SK-N-SH treated with all-trans-retinoic acid at 6 μM for 48 hours (cell line): Measurements from ENCODE around the gene FRMD4B.

Experiments
- ARNTL ChIP-seq: fragments of 450-650 bp; formaldehyde crosslinking; IDR thresholded peaks from 2 replicates; pipeline ENCODE4 v1.5.0; 2020; ENCODE audit warnings: low read depth, mild to moderate bottlenecking, moderate library complexity, borderline replicate concordance
- CSDC2 ChIP-seq: fragments of 250-450 bp; sonication (Bioruptor Pico); IDR thresholded peaks from 2 replicates; pipeline ENCODE4 v1.5.0; 2020; ENCODE audit warnings: mild to moderate bottlenecking, moderate library complexity
- GLIS3 ChIP-seq: fragments of 250-450 bp; sonication (Bioruptor Pico); IDR thresholded peaks from 2 replicates; pipeline ENCODE4 v1.5.0; 2020; ENCODE audit warnings: mild to moderate bottlenecking, moderate library complexity
- ISL1 ChIP-seq: fragments of 250-450 bp; sonication (Bioruptor Pico); IDR thresholded peaks from 2 replicates; pipeline ENCODE4 v2.1.2; 2022; ENCODE audit warnings: mild to moderate bottlenecking, moderate library complexity
- TCF4 ChIP-seq: fragments of 250-450 bp; sonication (Bioruptor Pico); IDR thresholded peaks from 2 replicates; pipeline ENCODE4 v1.8.0; 2021; ENCODE audit warnings: mild to moderate bottlenecking, moderate library complexity, borderline replicate concordance
- ZC3H10 ChIP-seq: fragments of 250-450 bp; sonication (Bioruptor Pico); IDR thresholded peaks from 2 replicates; pipeline ENCODE4 v1.5.1; 2021; ENCODE audit warnings: mild to moderate bottlenecking, moderate library complexity
- ZFP30 ChIP-seq: fragments of 450-650 bp; formaldehyde crosslinking; IDR thresholded peaks from 2 replicates; pipeline ENCODE4 v1.5.0; 2022; ENCODE audit warnings: mild to moderate bottlenecking, moderate library complexity
- TF ChIP-seq, protein P1 (sequence below): fragments of 250-450 bp; sonication (Bioruptor Pico); IDR thresholded peaks from 2 replicates; pipeline ENCODE4 v1.5.0; 2020; ENCODE audit warnings: mild to moderate bottlenecking, moderate library complexity

DNA sequence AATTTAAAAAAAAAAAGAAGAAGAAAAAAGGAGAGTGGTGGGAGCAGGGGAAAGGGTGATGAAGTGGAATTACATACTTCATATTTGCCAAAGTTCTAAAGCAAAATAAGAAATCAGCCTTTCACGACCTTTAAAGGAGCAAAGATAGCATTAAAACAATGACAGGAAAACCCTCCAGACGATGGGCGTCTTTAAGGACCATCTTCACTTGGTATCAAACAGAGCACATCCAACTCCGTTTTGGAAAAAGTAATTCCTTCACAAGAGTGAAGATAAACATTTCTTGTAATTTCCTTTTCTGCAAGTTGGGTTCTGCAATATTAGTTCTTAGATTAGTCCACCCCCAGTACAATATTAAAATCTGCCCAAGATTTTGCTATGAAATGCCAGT lies 32.8 kb downstream of the FRMD4B start:
- TF ChIP-seq, protein P1, sequence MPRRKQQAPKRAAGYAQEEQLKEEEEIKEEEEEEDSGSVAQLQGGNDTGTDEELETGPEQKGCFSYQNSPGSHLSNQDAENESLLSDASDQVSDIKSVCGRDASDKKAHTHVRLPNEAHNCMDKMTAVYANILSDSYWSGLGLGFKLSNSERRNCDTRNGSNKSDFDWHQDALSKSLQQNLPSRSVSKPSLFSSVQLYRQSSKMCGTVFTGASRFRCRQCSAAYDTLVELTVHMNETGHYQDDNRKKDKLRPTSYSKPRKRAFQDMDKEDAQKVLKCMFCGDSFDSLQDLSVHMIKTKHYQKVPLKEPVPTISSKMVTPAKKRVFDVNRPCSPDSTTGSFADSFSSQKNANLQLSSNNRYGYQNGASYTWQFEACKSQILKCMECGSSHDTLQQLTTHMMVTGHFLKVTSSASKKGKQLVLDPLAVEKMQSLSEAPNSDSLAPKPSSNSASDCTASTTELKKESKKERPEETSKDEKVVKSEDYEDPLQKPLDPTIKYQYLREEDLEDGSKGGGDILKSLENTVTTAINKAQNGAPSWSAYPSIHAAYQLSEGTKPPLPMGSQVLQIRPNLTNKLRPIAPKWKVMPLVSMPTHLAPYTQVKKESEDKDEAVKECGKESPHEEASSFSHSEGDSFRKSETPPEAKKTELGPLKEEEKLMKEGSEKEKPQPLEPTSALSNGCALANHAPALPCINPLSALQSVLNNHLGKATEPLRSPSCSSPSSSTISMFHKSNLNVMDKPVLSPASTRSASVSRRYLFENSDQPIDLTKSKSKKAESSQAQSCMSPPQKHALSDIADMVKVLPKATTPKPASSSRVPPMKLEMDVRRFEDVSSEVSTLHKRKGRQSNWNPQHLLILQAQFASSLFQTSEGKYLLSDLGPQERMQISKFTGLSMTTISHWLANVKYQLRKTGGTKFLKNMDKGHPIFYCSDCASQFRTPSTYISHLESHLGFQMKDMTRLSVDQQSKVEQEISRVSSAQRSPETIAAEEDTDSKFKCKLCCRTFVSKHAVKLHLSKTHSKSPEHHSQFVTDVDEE (CRISPR knock-in tag): no peak
- no peak for TF ChIP-seq ZC3H10 (CRISPR knock-in tag)
- no peak for TF ChIP-seq ISL1 (CRISPR knock-in tag)
- no peak for TF ChIP-seq GLIS3 (CRISPR knock-in tag)
- no peak for TF ChIP-seq ZFP30 (CRISPR knock-in tag)
- no peak for TF ChIP-seq TCF4 (CRISPR knock-in tag)
- TF ChIP-seq ARNTL (CRISPR knock-in tag): no peak
- TF ChIP-seq CSDC2 (CRISPR knock-in tag): no peak
